NCI-H1092 (cell line): ENCODE results near the gene ARAP2.

Source experiments
- DNase-seq: peaks from one replicate; lab custom pipeline; 2025; lab: John Stamatoyannopoulos, UW

ARAP2 gene

GRCh38 chr4:36111172-36111571, 133.1 kb downstream of the ARAP2 start:
- no peak for DNase-seq

GRCh38 chr4:36099509-36099908, 144.8 kb downstream of the ARAP2 start:
- DNase-seq, result no peak

GRCh38 chr4:36094995-36095394, 149.3 kb downstream of the ARAP2 start:
- no peak for DNase-seq

GRCh38 chr4:36091997-36092396, 152.3 kb downstream of the ARAP2 start:
- DNase-seq, result no peak

- DNase-seq, result no peak
Observed at GRCh38 chr4:36088542-36088941, 155.8 kb downstream of the ARAP2 start.

- DNase-seq, result no peak
Observed at GRCh38 chr4:36086261-36086786, 158.0 kb downstream of the ARAP2 start.

- no peak for DNase-seq
Observed at GRCh38 chr4:36082817-36083216, 161.5 kb downstream of the ARAP2 start.

GRCh38 chr4:36081185-36081584, 163.1 kb downstream of the ARAP2 start:
- DNase-seq, result no peak

- DNase-seq, result no peak
Observed at GRCh38 chr4:36079666-36080065, 164.6 kb downstream of the ARAP2 start.

- no peak for DNase-seq
Observed at GRCh38 chr4:36078319-36078718, 166.0 kb downstream of the ARAP2 start.

GRCh38 chr4:36072529-36072928, 171.8 kb downstream of the ARAP2 start:
- no peak for DNase-seq

- no peak for DNase-seq
Observed at GRCh38 chr4:36067116-36067515, 177.2 kb downstream of the ARAP2 start.

- no peak for DNase-seq
Observed at GRCh38 chr4:36065274-36065871, 178.9 kb downstream of the ARAP2 start.

- DNase-seq, result no peak
Observed at GRCh38 chr4:36064117-36064516, 180.2 kb downstream of the ARAP2 start.

GRCh38 chr4:36056136-36056535, 188.2 kb downstream of the ARAP2 start:
- no peak for DNase-seq

- DNase-seq, result no peak
Observed at GRCh38 chr4:36054694-36055422, 189.5 kb downstream of the ARAP2 start.

- no peak for DNase-seq
Observed at GRCh38 chr4:36053930-36054329, 190.4 kb downstream of the ARAP2 start.

- no peak for DNase-seq
Observed at GRCh38 chr4:36051634-36052033, 192.7 kb downstream of the ARAP2 start.

GRCh38 chr4:36046026-36046425, 198.3 kb downstream of the ARAP2 start:
- no peak for DNase-seq

GRCh38 chr4:36043901-36044300, 200.4 kb downstream of the ARAP2 start:
- DNase-seq, result no peak

- DNase-seq, result no peak
Observed at GRCh38 chr4:36043241-36043640, 201.1 kb downstream of the ARAP2 start.

- no peak for DNase-seq
Observed at GRCh38 chr4:36042122-36042970, 202.0 kb downstream of the ARAP2 start.

GRCh38 chr4:36041340-36041739, 203.0 kb downstream of the ARAP2 start:
- no peak for DNase-seq
